HG02571 (cell line): ENCODE data around the gene METTL25B.

ENCODE experiments used
- ATAC-seq: cut with Tn5 transposase; IDR thresholded peaks from one replicate; pipeline ENCODE4 v1.9.1; 2021; ENCODE audit warnings: mild to moderate bottlenecking, moderate library complexity; ENCODE audit not compliant: unreplicated experiment

Gene METTL25B

DNA sequence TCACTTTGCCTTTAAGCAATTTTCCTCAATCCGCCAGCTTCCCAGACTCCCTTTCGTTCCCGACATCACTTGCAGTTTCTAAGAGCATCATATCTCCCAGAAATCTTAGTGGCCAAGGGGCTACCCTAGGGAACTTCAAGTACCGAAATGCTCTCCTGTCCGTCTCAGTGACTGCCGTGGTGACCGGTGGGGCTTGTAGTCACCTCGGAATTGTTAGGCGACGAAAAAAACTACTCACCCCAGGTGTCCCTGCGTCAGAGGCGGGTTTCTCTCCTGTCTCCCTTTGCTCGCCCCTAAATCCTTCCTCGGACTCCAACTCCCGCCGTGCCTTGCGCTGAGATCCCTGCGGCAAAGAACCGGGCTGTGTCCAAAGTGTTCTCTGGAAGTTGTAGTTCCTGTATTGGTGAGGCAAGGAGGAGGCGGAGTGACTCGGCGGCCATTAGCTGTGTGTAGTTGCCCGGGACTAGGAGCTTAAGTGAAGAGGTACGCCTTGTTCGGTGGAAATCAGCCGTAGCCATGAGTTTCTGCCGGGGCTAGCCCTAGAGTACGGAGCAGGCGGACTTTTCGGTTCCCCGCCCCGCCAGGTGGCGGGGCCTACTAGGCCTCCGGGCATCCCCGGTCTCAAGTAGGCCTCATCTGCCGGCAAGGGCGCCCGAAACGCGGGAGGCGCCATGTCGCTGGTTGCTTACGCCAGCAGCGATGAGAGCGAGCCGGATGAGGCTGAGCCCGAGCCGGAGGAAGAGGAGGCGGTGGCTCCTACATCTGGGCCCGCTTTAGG lies 39.0 kb downstream of the METTL25B start, which contains the start of gene PRCC:
Gene PRCC, plus strand, starts transcription at position 435 of the 778 bp plus-strand sequence. Its CDS starts 237 bp downstream, at position 672.
- peak; percentile 93 for ATAC-seq

DNA sequence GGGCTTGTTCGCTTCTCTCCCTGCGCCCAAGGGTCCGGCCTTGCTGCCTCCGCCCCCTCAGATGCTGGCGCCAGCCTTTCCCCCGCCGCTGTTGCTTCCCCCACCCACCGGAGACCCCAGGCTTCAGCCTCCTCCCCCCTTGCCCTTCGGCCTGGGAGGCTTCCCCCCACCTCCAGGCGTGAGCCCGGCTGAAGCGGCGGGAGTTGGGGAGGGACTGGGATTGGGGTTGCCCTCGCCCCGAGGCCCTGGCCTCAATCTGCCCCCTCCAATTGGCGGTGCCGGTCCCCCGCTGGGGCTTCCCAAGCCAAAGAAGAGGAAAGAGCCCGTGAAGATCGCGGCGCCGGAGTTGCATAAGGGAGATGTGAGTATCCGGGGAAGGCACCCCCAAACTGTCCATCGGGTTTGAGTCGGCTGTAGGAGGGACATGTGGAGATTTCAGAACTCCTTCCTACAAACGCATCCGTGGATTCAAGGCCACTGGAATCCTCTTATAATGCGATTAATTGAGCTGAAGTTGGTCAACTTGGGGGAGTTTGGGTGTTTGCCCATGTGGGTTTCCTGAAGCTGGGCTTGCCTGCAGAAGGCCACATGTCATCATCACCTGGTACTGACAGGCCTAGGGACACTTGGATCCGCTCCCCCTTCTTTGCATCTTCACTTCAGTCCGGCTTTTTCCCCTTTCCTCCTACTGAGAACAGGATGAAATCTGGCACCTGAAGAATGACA lies 39.8 kb downstream of the METTL25B start:
- peak; percentile 15 for ATAC-seq

DNA sequence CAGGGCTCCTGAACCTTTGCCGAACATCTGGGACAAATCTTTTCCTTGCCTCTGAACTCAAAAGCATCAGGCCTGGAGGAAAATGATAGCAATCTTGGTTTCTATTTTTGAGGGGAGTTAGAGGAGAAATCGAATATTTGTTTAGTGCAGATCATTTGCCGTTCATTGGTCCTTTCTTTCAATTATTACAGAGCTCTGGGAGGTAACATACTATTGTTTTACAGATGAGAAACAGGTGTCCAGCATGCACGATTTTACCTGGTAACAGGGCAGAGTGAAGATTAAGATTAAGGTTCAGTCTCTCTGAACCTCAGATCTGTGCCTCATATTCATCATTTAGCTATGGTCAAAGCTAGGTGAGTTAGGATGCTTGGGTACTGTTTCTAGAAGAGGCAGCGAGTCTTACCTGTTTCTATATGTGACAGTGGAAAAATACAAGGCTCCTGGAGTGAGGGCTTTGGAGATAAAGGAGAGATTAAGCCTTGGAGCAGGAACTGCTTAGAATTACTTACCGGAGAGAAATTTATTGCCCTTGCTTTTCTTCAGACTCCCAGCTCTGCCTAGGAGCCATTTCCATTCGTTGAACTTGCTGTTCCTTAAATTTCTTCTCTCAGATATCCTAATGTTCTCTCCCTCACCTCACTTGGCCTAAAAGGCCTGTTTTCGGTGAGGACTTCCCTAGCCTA lies 40.5 kb downstream of the METTL25B start:
- no peak for ATAC-seq

GRCh38 chr1:156772222-156772621 lies 44.0 kb downstream of the METTL25B start:
- ATAC-seq = no peak

DNA sequence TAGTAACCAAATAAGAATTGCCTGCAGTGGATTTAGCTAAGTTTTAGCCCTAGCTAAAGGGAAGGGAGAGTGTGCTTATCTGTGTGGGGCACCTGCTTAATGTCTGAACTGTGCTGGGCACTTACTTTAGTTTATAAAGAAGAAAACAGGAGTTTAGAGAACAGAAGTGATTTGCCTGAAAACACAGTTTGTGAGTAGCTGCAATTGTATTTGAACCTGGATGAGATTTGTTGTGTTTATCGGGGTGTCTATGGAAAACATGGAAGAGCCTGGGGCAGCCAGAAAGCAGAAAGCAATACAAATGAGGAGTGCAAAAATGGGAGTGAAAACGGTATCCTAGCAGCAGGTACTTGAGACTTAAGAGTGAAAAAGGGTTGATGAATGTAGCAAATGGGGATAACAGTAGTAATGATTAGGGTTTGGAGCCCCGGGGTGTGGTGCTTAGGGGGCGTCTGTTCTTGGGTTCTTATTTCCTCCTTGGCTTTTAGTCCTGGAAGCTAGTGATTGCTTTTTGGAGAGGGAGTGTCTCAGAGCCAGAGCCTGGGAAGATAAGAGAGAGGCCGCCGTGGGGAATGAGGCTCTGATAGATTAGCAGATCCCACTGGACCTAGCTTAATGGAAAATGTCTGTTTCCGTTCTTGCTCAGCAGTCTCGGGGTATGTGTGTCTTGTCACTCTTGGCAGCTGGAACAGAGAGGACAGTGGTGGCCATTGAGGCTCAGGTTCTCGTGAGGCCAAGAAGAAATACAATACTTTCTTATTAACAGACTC lies 44.6 kb downstream of the METTL25B start:
- no peak for ATAC-seq

DNA sequence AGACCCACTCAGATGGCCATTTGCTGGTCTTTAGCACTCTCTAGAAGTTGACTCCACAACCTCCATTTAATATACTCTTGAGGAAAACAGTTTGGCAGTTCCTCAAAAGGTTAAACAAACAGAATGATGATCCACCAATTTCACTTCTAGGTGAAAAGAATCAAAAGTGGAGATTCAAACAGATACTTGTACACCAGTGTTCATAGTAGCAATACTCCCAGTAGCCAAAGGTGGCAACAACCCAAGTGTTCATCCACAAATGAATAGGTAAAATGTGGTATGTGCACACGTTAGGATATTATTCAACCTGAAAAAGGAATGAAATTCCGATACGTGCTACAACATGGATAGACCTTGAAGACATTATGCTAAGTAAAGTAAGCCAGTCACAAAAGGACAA lies 45.3 kb downstream of the METTL25B start:
- no peak for ATAC-seq

DNA sequence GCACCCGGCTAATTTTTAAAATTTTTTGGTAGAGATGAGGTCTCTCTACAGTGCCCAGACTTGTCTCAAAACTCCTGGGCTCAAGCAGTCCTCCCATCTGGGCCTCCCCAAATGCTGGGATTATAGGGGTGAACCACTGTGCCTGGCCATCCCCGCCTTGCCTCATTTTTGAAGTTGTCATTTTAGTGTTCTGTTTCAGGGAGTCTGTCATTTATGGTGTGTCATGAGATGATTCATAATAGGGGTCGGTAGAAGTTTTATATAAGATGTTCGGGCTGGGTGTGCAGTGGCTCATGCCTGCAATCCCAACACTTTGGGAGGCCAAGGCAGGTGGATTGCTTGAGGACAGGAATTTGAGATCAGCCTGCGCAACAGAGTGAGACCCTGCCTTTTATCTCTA lies 47.5 kb downstream of the METTL25B start:
- no peak for ATAC-seq

- no peak for ATAC-seq
These were observed 48.7 kb downstream of the METTL25B start for GRCh38 chr1:156776942-156777341.

DNA sequence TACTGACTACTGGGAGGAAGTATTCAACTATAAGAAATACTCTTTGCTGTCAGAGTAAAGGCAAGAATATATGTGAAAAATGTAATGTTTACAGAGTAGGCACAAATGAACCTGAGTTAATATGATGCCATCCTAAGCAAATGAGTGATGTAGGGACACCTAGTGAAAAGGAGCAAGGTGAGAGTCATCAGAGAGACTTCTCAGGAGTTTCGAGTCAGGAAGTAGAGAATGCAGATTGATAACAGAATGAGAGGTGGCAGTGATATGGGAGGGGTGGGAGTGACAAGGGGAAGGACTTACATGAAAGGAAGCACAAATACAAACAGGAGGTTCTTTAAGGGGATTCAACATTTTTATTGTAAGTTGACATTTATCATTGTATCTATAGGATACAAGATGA lies 49.3 kb downstream of the METTL25B start:
- ATAC-seq = no peak

- ATAC-seq = no peak
These were observed 53.4 kb downstream of the METTL25B start for GRCh38 chr1:156781585-156782186.

DNA sequence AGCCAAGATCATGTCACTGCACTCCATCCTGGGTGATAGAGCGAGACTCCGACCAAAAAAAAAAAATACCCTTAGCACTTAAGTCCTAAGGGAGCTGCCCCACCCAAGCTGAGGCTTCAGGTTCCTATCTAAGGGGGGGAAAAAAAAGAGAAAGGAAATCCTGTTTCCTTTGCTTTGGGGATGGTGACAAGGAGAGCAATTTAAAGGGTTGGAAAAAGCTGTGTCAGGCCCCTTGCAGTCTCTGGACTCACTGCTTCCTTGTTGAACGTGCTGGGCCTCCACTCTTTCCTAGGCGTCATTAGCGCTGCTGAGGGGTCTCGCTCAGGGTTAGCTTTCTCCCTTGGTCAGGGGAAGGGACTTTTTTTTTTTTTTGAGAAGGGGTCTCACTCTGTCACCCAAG lies 57.2 kb downstream of the METTL25B start:
- ATAC-seq = no peak
